Calu3 (cell line): Measurements from ENCODE around the gene TIMP2. TPM values are rescaled to one million over a fixed set of nuclear protein-coding genes. Genes with fewer than 3 reads are reported as not detected.
A peak's percentile ranks its signal among the peaks of the same experiment; 100 is the strongest.

Experiments
- BruUV-seq: library from RNA; stranded (reverse); fragments of 400-500 nt; replicated peaks from 2 replicates; lab custom pipeline; 2021; lab: Mats Ljungman, UMichigan
- CTCF ChIA-PET: fragments of 300-600 bp; sonication (Branson Sonifier 250); formaldehyde crosslinking; loops from one replicate; lab custom pipeline; 2022; ENCODE audit warnings: antibody characterized with exemption; lab: Charles Lee
- DNase-seq: peaks from one replicate; pipeline ENCODE4 v3.0.0; 2022
- H3K27ac Mint-ChIP-seq: one replicate; pipeline ENCODE4 v1.8.0; 2022; ENCODE audit warnings: mixed read lengths; ENCODE audit not compliant: unreplicated experiment
- H3K27me3 Mint-ChIP-seq: one replicate; pipeline ENCODE4 v1.8.0; 2022; ENCODE audit warnings: mixed read lengths; ENCODE audit not compliant: unreplicated experiment
- H3K36me3 Mint-ChIP-seq: one replicate; pipeline ENCODE4 v1.8.0; 2022; ENCODE audit warnings: mild to moderate bottlenecking, moderate library complexity, mixed read lengths; ENCODE audit not compliant: insufficient read depth, unreplicated experiment
- H3K4me1 Mint-ChIP-seq: one replicate; pipeline ENCODE4 v1.8.0; 2022; ENCODE audit warnings: mild to moderate bottlenecking, low read depth, mixed read lengths; ENCODE audit not compliant: unreplicated experiment
- H3K4me3 Mint-ChIP-seq: one replicate; pipeline ENCODE4 v1.8.0; 2022; ENCODE audit warnings: mild to moderate bottlenecking, low read depth, moderate library complexity, mixed read lengths; ENCODE audit not compliant: unreplicated experiment
- H3K9me3 Mint-ChIP-seq: one replicate; pipeline ENCODE4 v1.8.0; 2022; ENCODE audit warnings: low read depth, mixed read lengths; ENCODE audit not compliant: unreplicated experiment
- CTCF ChIP-seq: fragments of 200-600 bp; IDR thresholded peaks from one replicate; pipeline ENCODE4 v1.8.0; 2022; ENCODE audit warnings: antibody characterized with exemption; ENCODE audit not compliant: unreplicated experiment
- intact Hi-C: fragments of 100-400 bp; cut with micrococcal nuclease; formaldehyde crosslinking; loops from one replicate; pipeline ENCODE4 v1.10.0; 2022; ENCODE audit not compliant: unreplicated experiment
- total RNA-seq: library from RNA; stranded (reverse); gene quantifications from 2 replicates; pipeline ENCODE4 v1.2.3, GENCODE V29; 2022

The TIMP2 gene
- total RNA-seq, 1 experiment from 2014 or later = 246 TPM

- TF ChIP-seq CTCF = no peak
- Mint-ChIP-seq H3K4me3 (no peak overlapping the region), H3K4me1 (peaks cover 27% of the 10 kb centered on the region), H3K27me3 (no peaks in the 10 kb centered on the region), H3K9me3 (no peaks in the 10 kb centered on the region), H3K36me3 (peaks cover 92% of the 10 kb centered on the region), H3K27ac (peak overlapping the region; percentile 80)
- CTCF ChIA-PET = interaction anchor here (0.6 to 1.6 kb wide), 3 partner anchors 11 to 98 kb away, joined by 3 to 5 read pairs (median 5); no protein-coding TSS in a partner anchor
- intact Hi-C loops = loop anchor here (5.0 kb wide), 1 partner anchor 105 kb away; no protein-coding TSS in a partner anchor
- no peak for DNase-seq
- no TSS peak for BruUV-seq
These were observed 47.4 kb upstream of the TIMP2 start for GRCh38 chr17:78972507-78973105.

GRCh38 chr17:78971756-78972506 is 46.7 kb upstream of the TIMP2 start:
- BruUV-seq = no TSS peak
- no peaks in the 10 kb centered on the region for H3K9me3 Mint-ChIP-seq
- no peaks in the 10 kb centered on the region for H3K27me3 Mint-ChIP-seq
- peaks cover 20% of the 10 kb centered on the region for H3K4me1 Mint-ChIP-seq
- intact Hi-C loops = loop anchor here (5.0 kb wide), 1 partner anchor 105 kb away; no protein-coding TSS in a partner anchor
- peak overlapping the region; percentile 80 for H3K27ac Mint-ChIP-seq
- CTCF ChIA-PET = interaction anchor here (0.7 to 2.2 kb wide), 6 partner anchors 11 to 106 kb away, joined by 3 to 15 read pairs (median 4); no protein-coding TSS in a partner anchor
- H3K36me3 Mint-ChIP-seq = peaks cover 92% of the 10 kb centered on the region
- TF ChIP-seq CTCF = no peak
- H3K4me3 Mint-ChIP-seq = no peak overlapping the region
- DNase-seq = no peak

GRCh38 chr17:78970834-78971755 is 45.9 kb upstream of the TIMP2 start:
- TF ChIP-seq CTCF = peak; percentile 85
- Mint-ChIP-seq H3K36me3 (peaks cover 88% of the 10 kb centered on the region), H3K27ac (peak overlapping the region; percentile 66), H3K4me1 (peaks cover 18% of the 10 kb centered on the region), H3K4me3 (no peak overlapping the region), H3K27me3 (no peaks in the 10 kb centered on the region), H3K9me3 (no peaks in the 10 kb centered on the region)
- CTCF ChIA-PET = interaction anchor here (0.7 to 2.2 kb wide), 5 partner anchors 14 to 109 kb away, joined by 3 to 15 read pairs (median 3); no protein-coding TSS in a partner anchor
- BruUV-seq = TSS peak; percentile 78
- intact Hi-C loops = loop anchor here (5.0 kb wide), 1 partner anchor 104 kb away; no protein-coding TSS in a partner anchor
- peak; percentile 79 for DNase-seq

GRCh38 chr17:78969865-78970264 is 44.7 kb upstream of the TIMP2 start:
- DNase-seq = no peak
- no peaks in the 10 kb centered on the region for H3K9me3 Mint-ChIP-seq
- no peak for TF ChIP-seq CTCF
- CTCF ChIA-PET = interaction anchor here (2.2 kb wide), 1 partner anchor 104 kb away, joined by 15 read pairs; no protein-coding TSS in a partner anchor
- peaks cover 92% of the 10 kb centered on the region for H3K36me3 Mint-ChIP-seq
- H3K4me3 Mint-ChIP-seq = no peak overlapping the region
- no peak overlapping the region for H3K27ac Mint-ChIP-seq
- intact Hi-C loops = loop anchor here (5.0 kb wide), 1 partner anchor 103 kb away; no protein-coding TSS in a partner anchor
- BruUV-seq = no TSS peak
- H3K4me1 Mint-ChIP-seq = peaks cover 18% of the 10 kb centered on the region
- no peaks in the 10 kb centered on the region for H3K27me3 Mint-ChIP-seq
